Inflammatory macrophage (primary cell): ENCODE data around the gene ARG1.
"Not testable (repeated sequence)": the region's sequence is repeated elsewhere in the genome, so short reads cannot be mapped to it uniquely, and the experiment has no call there.

Experiments
- DNase-seq, 2 donors: peaks; one replicate each; pipeline ENCODE4 v3.0.0-alpha.2; 2020 to 2022
- total RNA-seq, 18 experiments: gene quantifications; one replicate each; lab custom pipeline; 2026; ENCODE audit warnings: mixed read lengths in 6 of 18, inconsistent platforms in 2 of 18; lab: John Stamatoyannopoulos, UW

Gene ARG1
- total RNA-seq = 0 to 0.16 (median 0) reads per million in 18 experiments

- DNase-seq = peak in 1 of 2 donors; percentile 36
Measured at GRCh38 chr6:131572686-131573415, at the start of gene ARG1. Gene ARG1, plus strand, starts transcription at chr6:131573226. Its CDS starts 57 bp downstream, at chr6:131573283.

DNA sequence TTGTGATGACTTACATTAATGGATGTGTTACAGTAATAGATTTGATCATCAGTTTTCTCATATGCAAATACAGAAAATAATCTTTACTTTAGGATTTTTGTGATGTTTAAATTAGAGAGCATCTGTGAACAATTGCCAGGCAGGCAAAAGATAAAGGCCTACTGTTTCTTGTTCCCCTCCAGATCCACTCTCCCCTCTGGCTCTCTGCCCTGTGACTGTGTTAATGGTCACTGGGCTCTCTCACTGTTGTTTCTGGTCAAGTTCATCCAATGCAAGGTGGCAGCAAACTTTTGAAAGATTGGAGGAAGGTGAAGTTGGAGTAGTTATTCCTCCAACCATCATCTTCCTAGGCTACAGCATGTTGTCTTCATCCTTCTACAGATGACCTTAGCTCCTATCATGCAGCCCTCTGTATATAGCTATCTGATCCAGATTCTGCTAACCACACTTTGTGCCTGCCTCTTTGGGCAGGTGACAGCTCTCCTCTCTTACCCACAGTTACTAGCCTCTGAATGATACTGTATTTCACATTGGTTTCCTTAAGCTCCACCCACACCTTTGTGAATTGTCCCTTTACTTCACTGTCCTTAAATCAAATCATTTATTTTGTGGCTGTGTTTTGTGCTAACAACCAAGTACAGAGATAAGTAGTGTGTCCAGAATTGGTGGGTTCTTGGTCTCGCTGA lies 48.9 kb upstream of the ARG1 start:
- no peak for DNase-seq

GRCh38 chr6:131524695-131525336 lies 48.2 kb upstream of the ARG1 start:
- DNase-seq = no peak

DNA sequence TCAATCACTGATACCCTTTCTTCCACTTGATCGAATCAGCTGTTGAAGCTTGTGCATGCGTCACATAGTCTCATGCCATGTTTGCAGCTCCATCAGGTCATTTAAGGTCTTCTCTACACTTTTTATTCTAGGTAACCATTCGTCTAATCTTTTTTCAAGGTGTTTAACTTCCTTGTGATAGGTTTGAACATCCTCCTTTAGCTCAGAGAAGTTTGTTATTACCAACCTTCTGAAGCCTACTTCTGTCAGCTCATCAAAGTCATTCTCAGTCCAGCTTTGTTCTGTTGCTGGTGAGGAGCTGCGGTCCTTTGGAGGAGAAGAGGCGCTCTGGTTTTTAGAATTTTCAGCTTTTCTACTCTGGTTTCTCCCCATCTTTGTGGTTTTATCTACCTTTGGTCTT lies 42.1 kb upstream of the ARG1 start:
- not testable (repeated sequence) for DNase-seq

GRCh38 chr6:131531681-131532080 lies 41.3 kb upstream of the ARG1 start:
- not testable (repeated sequence) for DNase-seq

DNA sequence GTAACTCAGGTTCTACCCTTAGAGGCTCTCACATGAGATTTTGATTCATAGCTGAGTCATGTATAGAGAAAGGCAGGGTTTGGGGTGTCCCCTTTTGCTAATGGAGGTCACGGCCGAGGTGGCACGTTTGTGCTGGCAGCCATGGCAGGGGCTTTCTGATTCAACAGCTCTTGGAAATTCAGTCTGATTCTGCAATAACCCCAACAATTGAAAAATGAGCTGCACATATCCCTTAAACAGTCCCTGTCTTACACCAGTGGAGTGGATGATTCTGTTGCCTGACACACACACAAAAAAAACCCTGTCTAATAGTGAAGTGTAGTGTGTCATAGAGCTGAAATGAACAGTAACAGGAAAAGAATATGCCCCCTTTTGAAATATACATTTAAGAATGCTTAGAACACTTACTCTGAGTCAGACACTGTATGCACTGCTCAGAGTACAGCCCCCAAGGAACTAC lies 40.4 kb upstream of the ARG1 start:
- no peak for DNase-seq

GRCh38 chr6:131538615-131539014 lies 34.4 kb upstream of the ARG1 start:
- not testable (repeated sequence) for DNase-seq

GRCh38 chr6:131545317-131545716 lies 27.7 kb upstream of the ARG1 start:
- DNase-seq = no peak

GRCh38 chr6:131547488-131547887 lies 25.5 kb upstream of the ARG1 start:
- no peak for DNase-seq

DNA sequence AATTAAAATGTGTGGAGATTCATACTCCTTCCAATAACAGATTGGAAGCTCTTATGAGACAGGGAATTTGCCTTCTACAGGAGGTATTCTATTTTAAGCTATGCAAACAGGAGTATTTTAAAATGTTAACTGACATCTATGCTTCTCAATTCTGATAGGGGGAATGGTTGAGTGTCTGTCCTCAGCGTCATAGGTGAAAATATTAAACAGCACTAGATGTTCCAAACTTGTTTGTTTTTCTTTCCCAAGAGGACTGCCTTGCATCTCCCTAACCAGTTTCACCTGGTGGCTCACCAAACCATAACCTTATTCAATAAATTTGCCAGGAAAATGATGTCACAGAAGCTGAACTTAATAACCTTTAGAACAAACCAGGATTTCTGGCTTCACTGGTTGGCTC lies 24.6 kb upstream of the ARG1 start:
- no peak for DNase-seq

- peak; percentile 26 to 46 for DNase-seq
Measured at GRCh38 chr6:131549811-131550210, 23.2 kb upstream of the ARG1 start.

GRCh38 chr6:131551902-131552301 lies 21.1 kb upstream of the ARG1 start:
- no peak for DNase-seq

GRCh38 chr6:131552572-131552971 lies 20.5 kb upstream of the ARG1 start:
- DNase-seq = no peak

GRCh38 chr6:131555992-131556391 lies 17.0 kb upstream of the ARG1 start:
- no peak for DNase-seq

GRCh38 chr6:131558922-131559321 lies 14.1 kb upstream of the ARG1 start:
- no peak for DNase-seq

DNA sequence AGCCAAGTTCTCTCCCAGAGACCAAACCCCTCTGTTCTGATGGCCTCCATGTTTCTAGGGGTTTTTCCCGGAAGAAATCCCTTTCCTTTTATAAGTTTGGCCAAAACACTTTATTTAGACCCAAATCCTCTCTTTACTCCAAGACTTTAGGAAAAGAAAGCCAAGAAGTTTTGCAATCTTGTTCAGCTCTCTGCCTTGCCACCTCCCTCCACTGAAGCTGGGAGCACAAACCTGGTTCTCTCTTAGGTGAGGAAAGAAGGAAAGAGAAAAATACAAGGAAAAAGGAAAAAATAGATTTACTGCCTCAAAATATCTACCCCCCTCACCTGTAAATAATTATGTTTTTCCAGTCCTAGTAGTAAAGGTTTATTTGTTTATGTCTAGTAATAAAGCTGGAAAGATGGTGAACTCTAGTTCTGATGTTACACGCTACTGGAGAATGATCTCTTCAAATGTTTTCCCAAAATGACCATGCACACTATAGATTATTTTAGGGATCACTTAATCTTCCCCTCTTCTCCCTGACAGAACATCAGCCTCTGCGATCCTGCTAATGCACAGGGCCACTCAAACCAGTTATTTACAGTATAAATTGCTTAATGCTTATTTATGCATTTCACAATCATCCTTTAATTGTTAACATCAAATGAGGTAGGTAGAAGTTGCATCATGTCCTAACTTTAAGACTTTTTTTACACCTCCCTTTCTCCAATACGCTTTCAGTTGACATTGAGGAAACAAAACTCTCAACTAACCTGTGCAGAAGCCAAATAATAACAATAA lies 10.9 kb upstream of the ARG1 start:
- DNase-seq = no peak

GRCh38 chr6:131565056-131565455 lies 8.0 kb upstream of the ARG1 start:
- peak; percentile 25 to 60 for DNase-seq

- peak; percentile 35 to 73 for DNase-seq
Measured at GRCh38 chr6:131568726-131569125, 4.3 kb upstream of the ARG1 start.

GRCh38 chr6:131574133-131574532 lies 1.1 kb downstream of the ARG1 start:
- no peak for DNase-seq

DNA sequence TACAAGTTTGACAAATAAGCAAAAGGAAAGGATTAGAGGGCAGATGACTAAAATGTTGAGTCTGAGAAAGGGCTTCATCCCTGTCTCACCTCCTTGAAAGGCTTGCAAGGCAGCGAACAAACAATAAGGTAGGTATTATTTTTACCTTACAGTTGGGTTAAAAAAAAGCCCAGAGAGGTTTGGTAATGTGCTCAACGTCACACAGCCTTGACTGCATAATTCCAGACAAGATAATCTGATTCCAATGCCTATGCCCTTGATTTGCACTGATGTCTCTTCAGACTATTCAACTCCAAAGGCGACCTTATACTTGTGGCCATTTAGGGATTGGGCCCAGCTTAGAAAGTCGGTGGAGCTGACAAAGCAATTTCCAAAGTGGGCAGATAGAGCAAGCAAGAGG lies 1.7 kb downstream of the ARG1 start:
- no peak for DNase-seq

DNA sequence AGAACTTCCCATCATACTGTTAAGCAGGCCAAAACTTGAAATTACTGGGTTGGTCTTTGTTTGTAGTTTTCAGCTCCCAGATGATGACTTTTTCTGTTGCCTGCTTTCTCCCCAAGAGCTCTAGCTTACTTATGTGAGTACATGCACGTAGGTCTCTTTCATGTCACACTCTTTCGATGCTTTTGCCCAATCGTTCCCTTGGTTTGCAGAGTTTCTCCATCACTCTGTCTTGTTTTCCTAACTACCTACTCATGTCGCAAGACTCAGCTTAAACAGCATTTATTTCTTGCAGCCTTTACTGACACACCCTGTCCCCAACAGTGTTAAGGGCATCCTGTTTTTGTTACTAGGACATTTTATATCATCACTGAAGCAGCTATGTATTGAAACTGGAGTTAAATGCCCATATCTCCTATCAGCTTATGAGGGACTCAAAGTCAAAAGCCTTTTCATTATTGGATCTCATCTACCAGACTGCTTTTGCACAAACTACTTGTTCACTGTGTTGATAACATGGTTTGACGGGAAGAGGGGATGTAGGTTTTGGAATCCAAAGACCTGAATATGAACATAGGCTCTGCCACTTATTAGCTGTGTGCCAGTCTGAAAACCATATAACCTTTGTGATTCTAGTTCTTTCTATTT lies 2.9 kb downstream of the ARG1 start:
- DNase-seq = peak in 1 of 2 donors; percentile 18

DNA sequence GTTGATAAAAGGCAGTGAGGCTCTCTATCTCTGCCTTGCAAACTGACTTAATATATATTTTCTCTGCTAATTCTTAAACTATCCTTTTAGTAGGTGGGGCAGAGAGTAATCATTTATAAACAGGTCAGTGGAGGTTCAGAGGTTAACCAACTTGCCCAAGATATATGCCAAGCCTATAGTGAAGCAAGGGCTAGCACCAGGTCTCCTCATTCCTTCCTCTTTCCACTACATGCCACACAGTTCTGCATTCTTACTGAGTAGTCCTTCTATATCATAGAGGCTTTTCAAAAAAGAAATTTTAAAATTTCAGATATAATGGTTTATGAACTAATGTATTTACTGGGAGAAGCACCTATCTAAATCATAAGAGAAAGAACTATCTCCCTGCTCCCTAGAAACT lies 8.5 kb downstream of the ARG1 start:
- peak; percentile 5 to 44 for DNase-seq
